Activated CD8-positive, alpha-beta T cell treated with anti-CD3 and anti-CD28 coated beads for 36 hours (primary cell): ENCODE results near the gene PRKG1. TPM values are rescaled to one million over a fixed set of nuclear protein-coding genes. Genes with fewer than 3 reads are reported as not detected.

Source experiments
- ATAC-seq: fragments of 200-7000 bp; cut with Tn5 transposase; one replicate; pipeline ENCODE4 v1.10.0; 2021; ENCODE audit warnings: mild to moderate bottlenecking, moderate library complexity
- CTCF ChIA-PET: fragments of 350-600 bp; sonication (Branson Sonifier 250); formaldehyde crosslinking; loops from one replicate; lab custom pipeline; 2021; ENCODE audit warnings: antibody characterized with exemption; lab: Charles Lee
- POLR2A ChIA-PET: fragments of 350-600 bp; sonication (Branson Sonifier 250); formaldehyde crosslinking; loops from one replicate; lab custom pipeline; 2021; ENCODE audit warnings: antibody characterized with exemption; lab: Charles Lee
- DNase-seq: peaks from one replicate; pipeline ENCODE4 v3.0.0-alpha.2; 2020
- H3K27ac Mint-ChIP-seq: one replicate; pipeline ENCODE4 v1.8.0; 2021; ENCODE audit warnings: mild to moderate bottlenecking, mixed read lengths
- H3K27me3 Mint-ChIP-seq: one replicate; pipeline ENCODE4 v1.8.0; 2021; ENCODE audit warnings: mixed read lengths
- H3K36me3 Mint-ChIP-seq: one replicate; pipeline ENCODE4 v1.8.0; 2021; ENCODE audit warnings: low read depth, mixed read lengths
- H3K4me1 Mint-ChIP-seq: one replicate; pipeline ENCODE4 v1.8.0; 2021; ENCODE audit warnings: low read depth, mixed read lengths
- H3K4me3 Mint-ChIP-seq: one replicate; pipeline ENCODE4 v1.8.0; 2021; ENCODE audit warnings: mild to moderate bottlenecking, moderate library complexity, mixed read lengths
- H3K9me3 Mint-ChIP-seq: one replicate; pipeline ENCODE4 v1.8.0; 2021; ENCODE audit warnings: mixed read lengths
- intact Hi-C: fragments of 100-400 bp; cut with micrococcal nuclease; formaldehyde crosslinking; loops from one replicate; pipeline ENCODE4 v1.10.0; 2022
- total RNA-seq, 2 experiments: library from RNA; stranded (reverse); gene quantifications; one replicate each; pipeline ENCODE4 v1.2.3, GENCODE V29; 2021
- TF ChIP-seq, protein P1 (sequence below): fragments of 200-600 bp; IDR thresholded peaks from one replicate; pipeline ENCODE4 v1.8.0; 2022; ENCODE audit warnings: antibody characterized with exemption, mild to moderate bottlenecking

The PRKG1 gene
- total RNA-seq, 2 experiments from 2014 or later, result not detected

DNA sequence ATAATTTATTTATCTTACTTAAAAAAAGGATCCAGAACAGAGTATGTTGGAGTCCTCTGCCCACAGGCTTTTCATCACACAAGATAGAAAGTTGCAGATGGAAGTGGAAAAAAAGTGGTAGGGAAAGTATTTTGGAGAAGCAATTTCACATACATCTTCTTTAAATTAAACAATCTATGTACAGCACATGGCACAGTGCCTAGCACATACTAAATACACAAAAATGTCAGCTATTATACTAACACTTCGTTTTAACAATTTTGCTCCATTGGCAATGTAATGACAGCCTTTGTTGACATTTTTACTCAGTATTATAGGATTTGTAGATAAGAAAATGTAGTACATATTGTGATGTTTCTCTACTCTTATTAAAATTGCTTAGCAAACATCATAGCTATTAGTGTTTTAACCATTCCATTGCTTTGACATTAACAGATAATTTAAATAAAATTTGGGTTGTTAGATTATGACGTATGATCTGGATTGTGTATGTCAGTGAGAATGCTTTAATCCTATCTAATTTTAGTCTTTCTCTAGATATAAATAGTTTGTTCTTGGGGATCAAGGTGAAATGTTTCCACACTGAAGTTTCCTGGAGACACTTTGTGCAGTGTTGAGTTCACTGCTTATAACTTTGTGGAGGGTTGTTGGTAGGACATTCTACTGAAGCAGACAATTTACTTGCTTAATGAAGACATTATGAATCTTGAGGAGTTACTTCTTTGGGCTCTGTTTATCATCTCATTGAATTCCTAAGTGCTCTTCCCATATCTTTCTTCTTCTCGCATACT lies 1037.0 kb downstream of the PRKG1 start:
- Mint-ChIP-seq H3K4me3 (no peak overlapping the region), H3K4me1 (no peaks in the 10 kb centered on the region), H3K9me3 (no peaks in the 10 kb centered on the region), H3K36me3 (no peaks in the 10 kb centered on the region), H3K27me3 (no peaks in the 10 kb centered on the region), H3K27ac (no peak overlapping the region)
- POLR2A ChIA-PET, result no interaction called here
- TF ChIP-seq, protein P1, sequence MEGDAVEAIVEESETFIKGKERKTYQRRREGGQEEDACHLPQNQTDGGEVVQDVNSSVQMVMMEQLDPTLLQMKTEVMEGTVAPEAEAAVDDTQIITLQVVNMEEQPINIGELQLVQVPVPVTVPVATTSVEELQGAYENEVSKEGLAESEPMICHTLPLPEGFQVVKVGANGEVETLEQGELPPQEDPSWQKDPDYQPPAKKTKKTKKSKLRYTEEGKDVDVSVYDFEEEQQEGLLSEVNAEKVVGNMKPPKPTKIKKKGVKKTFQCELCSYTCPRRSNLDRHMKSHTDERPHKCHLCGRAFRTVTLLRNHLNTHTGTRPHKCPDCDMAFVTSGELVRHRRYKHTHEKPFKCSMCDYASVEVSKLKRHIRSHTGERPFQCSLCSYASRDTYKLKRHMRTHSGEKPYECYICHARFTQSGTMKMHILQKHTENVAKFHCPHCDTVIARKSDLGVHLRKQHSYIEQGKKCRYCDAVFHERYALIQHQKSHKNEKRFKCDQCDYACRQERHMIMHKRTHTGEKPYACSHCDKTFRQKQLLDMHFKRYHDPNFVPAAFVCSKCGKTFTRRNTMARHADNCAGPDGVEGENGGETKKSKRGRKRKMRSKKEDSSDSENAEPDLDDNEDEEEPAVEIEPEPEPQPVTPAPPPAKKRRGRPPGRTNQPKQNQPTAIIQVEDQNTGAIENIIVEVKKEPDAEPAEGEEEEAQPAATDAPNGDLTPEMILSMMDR, result no peak
- intact Hi-C loops, result no loop called here
- ATAC-seq, result no peak
- CTCF ChIA-PET, result no interaction called here
- DNase-seq, result no peak

DNA sequence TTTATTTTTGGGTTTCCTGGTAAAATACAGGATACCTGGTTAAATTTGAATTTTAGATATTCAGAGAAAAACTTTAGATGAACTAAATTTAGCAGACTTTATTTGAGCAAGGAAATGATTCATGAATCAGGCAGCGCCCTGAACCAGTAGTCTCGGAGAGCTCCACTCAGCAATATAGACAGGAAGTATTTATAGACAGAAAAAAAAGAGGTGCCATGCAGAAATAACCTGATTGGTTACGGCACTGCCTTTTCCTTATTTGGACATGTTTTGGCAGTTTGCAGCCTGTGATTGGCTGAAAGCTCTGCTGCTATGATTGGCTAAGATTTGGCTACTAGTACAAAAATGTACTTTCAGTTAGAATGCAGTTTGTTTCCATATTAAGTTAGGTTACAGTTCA lies 1041.5 kb downstream of the PRKG1 start:
- intact Hi-C loops, result no loop called here
- Mint-ChIP-seq H3K27me3 (no peaks in the 10 kb centered on the region), H3K4me1 (no peaks in the 10 kb centered on the region), H3K27ac (no peak overlapping the region), H3K4me3 (no peak overlapping the region), H3K36me3 (no peaks in the 10 kb centered on the region), H3K9me3 (no peaks in the 10 kb centered on the region)
- ChIA-PET CTCF (no interaction called here), POLR2A (no interaction called here)
- no peak for DNase-seq
- no peak for ATAC-seq
- TF ChIP-seq, protein P1, result no peak

DNA sequence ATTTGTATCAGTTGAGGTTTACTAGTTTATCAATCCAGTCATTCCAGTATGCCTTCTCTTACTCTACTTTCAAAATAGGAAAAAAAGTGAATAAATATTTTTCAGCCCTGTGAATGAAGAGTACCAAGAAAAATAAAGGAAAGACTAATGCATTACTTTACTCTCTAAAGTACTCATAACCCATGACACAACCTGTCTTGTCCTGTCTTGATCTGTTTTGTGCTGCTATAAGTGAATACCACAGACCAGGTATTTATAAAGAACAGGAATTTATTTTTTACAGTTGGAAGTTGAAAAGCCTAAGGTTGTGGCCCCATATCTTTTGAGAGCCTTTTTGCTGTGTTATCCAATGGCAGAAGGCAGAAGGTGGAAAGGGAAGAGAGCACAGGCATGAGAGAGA lies 1045.2 kb downstream of the PRKG1 start:
- Mint-ChIP-seq H3K9me3 (no peaks in the 10 kb centered on the region), H3K27ac (no peak overlapping the region), H3K4me3 (no peak overlapping the region), H3K36me3 (no peaks in the 10 kb centered on the region), H3K27me3 (no peaks in the 10 kb centered on the region), H3K4me1 (no peaks in the 10 kb centered on the region)
- no peak for ATAC-seq
- TF ChIP-seq, protein P1, result no peak
- POLR2A ChIA-PET, result no interaction called here
- CTCF ChIA-PET, result no interaction called here
- no peak for DNase-seq
- intact Hi-C loops, result no loop called here

DNA sequence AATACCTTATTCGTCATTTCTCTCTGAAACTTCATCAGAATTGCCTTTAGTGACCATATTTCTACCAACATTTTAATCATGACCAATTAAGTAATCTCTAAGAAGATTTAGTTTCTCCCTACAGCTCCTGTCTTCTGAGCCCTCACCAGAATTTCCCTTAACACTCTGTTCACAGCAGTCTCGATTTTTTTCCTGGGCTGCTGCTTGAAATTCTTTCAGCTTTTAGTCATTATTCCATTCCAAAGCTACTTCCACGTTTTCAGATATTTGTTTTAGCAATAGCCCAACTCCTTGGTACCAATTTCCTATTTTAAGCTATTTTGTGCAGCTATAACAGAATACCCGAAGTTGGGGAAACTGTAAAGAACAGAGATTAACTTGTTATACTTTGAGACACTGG lies 1047.4 kb downstream of the PRKG1 start:
- ChIA-PET POLR2A (no interaction called here), CTCF (no interaction called here)
- no peak overlapping the region for H3K27ac Mint-ChIP-seq
- no peaks in the 10 kb centered on the region for H3K9me3 Mint-ChIP-seq
- TF ChIP-seq, protein P1, result no peak
- no peaks in the 10 kb centered on the region for H3K36me3 Mint-ChIP-seq
- no peaks in the 10 kb centered on the region for H3K27me3 Mint-ChIP-seq
- no peaks in the 10 kb centered on the region for H3K4me1 Mint-ChIP-seq
- intact Hi-C loops, result no loop called here
- ATAC-seq (no peak), DNase-seq (no peak)
- no peak overlapping the region for H3K4me3 Mint-ChIP-seq

DNA sequence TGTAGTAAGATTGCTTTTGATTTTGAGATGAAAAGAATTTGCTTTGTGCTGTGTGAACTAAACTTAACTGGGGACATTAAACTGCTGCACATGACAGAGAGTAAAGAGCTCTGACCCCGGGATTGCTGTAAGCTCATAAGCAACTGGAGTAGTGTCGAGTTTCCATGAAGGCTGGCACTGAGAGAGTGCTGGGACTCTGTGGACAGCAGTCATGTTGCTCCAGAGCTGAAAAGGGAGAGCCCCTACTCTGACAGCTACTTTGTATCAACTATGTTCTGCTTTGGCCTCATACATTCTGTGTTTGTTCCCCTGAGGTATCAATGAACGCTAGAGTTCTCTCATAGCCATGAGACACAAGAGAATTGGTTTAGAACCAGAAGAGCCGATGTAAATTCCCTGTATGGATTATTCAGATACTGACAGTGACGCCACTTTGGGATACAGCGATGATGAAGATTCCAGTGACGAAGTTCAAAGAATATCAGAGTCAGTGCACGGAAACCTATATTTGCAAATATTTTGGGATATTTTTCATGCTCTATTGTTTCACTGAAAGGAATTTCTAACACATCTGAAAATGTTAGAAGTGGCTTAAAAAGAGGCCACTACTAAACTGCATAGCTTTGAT lies 1053.9 kb downstream of the PRKG1 start:
- Mint-ChIP-seq H3K27me3 (no peaks in the 10 kb centered on the region), H3K4me1 (no peaks in the 10 kb centered on the region)

More for the DNA sequence above, 1053.9 kb downstream of the PRKG1 start:
- no peak for ATAC-seq
- H3K27ac Mint-ChIP-seq, result no peak overlapping the region
- no peaks in the 10 kb centered on the region for H3K9me3 Mint-ChIP-seq
- no peaks in the 10 kb centered on the region for H3K36me3 Mint-ChIP-seq
- ChIA-PET CTCF (no interaction called here), POLR2A (no interaction called here)
- no peak overlapping the region for H3K4me3 Mint-ChIP-seq
- no peak for DNase-seq
- intact Hi-C loops, result no loop called here
- TF ChIP-seq, protein P1, result no peak
